LNCAP (cell line): ENCODE measurements around the gene SLC4A2.

Experiments used
- TF ChIP-seq, protein P1 (sequence below): fragments of 450-650 bp; IDR thresholded peaks from 2 replicates; pipeline ENCODE4 v1.5.1; 2017; ENCODE audit warnings: mild to moderate bottlenecking

SLC4A2 gene

DNA sequence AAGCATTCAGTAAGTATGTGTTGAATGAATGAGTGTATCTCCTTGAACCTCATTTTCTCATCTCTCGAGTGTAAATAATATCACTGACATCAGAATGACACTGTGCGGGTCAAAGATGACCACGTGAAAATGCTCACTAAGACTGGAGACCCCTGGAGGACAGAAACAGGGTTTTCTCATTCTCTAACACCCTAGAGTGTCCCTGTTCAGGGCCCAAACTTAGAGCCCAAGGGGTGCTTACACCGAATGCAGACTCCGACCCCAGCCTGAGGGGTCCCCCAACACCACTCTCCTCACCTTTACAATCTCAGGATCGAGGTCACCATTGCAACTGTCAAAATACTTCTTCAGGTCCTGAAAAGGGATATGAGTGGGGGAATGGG is 3.1 kb upstream of the SLC4A2 start:
- TF ChIP-seq, protein P1, sequence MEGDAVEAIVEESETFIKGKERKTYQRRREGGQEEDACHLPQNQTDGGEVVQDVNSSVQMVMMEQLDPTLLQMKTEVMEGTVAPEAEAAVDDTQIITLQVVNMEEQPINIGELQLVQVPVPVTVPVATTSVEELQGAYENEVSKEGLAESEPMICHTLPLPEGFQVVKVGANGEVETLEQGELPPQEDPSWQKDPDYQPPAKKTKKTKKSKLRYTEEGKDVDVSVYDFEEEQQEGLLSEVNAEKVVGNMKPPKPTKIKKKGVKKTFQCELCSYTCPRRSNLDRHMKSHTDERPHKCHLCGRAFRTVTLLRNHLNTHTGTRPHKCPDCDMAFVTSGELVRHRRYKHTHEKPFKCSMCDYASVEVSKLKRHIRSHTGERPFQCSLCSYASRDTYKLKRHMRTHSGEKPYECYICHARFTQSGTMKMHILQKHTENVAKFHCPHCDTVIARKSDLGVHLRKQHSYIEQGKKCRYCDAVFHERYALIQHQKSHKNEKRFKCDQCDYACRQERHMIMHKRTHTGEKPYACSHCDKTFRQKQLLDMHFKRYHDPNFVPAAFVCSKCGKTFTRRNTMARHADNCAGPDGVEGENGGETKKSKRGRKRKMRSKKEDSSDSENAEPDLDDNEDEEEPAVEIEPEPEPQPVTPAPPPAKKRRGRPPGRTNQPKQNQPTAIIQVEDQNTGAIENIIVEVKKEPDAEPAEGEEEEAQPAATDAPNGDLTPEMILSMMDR: no peak

DNA sequence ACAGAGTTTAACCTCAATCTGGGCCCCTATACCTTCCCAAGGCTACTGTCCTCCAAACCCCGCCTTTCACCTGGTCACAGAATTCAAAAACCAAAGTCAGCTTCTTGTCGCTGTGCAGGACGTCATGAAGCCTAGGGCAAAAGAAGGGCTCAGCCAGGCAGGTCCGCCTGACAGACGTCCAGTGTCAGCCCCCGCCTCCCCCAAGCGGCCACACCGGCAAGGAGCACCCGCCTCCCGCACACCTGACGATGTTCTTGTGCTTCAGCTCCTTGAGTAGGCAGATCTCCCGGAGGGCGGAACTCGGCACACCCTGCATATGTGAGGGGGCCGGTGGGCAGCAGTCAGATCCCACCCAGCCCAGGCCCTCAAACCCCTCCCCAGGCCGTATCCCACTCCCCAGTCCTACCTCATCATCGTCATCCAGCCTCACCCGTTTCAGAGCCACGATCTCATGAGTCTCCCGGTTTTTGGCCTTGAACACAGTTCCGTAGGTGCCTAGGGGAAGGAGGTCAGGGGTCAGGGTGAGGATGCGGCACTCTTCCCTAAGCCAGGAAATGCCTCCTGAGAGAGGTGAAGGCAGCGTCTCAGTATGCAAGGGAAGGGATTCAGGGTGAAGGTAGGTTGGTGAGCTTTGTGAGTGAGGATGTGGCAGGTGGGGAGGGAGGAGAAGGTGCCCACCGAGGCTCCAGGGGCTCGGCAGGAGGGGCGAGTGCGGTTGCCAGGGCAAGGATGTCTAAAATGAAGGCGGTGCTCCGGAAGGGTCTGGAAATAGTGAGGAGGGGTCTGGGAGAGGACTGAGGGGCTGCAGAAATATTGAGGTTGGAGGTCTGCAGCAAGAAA is 2.5 kb upstream of the SLC4A2 start:
- TF ChIP-seq, protein P1: no peak

DNA sequence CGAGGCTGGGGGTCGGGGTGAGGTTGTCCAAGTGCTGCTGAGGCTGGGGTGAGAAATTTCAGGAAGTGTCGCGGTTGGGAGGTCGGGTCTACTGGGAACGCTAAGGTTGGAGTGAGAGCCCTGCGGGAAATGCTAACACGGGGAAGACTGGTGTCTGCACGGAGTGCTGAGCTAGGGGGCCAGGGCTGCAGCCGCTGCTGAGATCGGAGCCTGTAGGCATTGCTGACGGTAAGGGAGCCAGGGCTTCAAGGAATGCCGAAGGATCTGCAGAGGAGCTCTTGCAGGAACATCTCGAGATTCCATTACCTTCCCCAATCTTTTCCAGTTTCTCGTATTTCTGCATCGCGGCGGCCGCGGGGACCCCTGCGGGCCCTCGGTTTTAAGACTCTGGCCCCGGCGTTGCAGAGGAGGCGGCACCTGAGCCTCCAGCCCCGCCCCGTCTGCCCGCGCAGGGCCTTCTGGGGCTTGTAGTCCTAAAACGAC is 1.8 kb upstream of the SLC4A2 start, which contains the start of gene CDK5:
TSS of gene CDK5 (minus strand) at position 392 of the 483 bp plus-strand sequence. CDS start at position 343, 49 bp downstream.
- TF ChIP-seq, protein P1: no peak

DNA sequence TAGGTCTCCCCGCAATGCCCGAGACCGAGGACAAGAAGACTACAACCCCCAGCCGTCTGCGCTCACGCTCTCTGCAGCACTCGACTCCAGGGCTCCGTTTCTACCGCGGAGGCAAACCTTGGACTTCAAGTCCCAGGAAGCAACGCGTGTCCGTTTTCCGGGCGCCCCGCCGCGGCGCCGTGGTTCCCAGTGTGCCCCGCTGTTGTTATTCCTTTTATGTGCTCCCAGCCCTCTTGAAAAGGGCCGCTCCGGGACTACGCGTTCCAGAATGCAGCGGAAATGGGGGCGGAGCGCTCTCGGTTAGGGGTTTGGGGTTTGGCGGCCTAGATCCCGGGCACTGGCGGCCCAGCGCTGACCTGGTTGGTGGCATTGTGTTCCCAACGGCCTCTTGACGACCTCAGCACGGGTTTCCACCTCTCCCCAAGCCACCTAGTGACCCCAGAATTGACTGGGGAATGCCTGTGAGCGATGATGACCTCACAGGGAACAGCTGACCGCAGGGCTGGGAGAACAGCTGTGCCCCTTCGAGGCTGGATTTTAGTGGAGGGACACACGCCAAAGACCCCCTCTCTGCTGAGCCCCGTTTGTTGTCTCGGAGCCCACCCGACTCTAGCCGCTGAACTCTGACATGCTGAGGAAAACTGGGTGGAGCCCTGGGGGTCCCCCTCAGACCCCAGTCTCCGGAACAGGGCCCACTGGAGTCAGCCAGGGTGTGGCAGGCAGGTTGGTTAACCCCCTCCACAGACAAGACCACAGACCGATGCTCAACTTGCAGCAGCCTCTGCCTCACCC is 1.2 kb upstream of the SLC4A2 start:
- TF ChIP-seq, protein P1: no peak

DNA sequence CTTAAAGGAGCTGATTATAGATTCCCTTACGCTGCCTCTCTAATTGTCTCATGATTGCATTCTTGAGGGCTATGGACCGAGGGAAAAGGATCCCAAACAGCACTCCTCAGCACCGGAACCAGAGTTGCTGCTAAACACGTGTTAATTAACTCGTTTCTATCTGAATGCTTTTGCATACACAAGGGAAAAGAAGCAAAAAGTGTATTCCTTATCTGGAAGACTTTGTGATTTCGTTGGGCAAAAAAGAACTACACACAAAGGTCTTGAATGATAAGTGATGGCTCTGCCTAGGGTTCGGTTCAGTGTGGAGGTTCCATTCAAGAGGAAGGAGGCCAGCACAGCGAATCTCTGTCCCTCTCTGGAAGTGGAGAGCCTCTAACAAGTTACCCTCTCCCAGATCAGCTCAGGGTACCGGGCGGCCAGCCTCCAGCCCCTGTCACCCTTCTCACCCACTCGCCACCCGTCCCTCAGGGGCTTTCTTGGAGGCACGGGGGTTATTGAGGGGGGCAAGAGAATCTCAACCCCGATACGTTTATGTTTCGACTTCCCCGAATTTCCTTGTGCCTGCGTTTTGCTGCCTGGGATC is 515 bp upstream of the SLC4A2 start:
- TF ChIP-seq, protein P1: no peak

DNA sequence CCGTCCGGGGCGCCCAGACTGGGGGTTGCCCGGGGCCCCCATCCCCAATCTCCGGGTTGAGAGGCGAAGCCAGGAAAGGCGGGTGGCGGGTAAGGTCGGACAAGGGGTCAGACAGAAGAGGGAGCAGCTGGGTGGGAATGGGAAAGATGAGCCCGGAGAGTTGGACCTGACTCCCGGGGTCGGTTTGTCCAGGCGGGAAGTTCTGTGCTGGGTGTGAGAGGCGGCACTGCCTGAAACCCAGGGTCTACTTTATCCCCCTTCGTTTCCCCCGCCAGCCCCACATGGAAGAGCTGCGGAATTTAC is 675 bp downstream of the SLC4A2 start:
- TF ChIP-seq, protein P1: no peak; the same call in 1 of the 2 replicates

DNA sequence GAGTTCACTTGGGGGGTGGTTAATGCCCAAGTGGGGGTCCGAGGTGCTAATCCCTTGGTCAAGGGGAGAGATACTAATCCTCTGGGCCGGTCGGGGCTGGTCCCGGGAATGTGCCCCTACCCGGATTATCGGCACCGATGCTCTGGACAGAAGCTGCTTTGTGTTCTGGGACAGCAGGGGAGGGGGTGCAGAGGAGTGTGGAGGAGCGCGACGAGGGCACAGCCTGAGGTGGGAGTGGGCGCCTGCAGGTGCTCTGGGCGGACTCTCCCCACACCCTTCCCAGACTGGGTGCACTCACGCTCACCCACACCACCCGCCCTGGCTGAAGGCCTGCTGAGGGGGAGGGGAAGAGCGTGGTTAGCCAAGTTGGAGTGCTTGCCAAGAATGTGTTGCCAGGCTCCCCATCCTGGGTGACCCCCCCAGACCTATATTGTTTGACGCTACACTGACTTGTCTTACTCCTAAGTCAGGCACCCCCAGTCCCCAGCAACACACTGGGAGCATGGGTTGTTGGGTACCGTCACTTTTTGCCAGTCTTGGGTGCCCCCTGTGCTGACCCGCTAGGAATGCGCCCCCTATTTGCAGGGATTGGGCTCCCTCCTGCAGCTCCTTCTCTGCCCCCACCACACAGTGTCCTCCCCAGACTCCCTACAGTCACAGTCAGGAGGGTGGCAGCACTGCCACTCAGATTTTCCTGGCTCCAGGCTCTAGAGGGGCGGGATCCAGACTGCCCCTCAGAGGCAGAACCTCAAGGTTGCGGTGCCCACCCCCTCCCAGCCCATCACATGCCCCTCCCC is 1.2 kb downstream of the SLC4A2 start:
- TF ChIP-seq, protein P1: no peak
